HG03520 (cell line): ENCODE measurements around the gene RAPGEFL1.
"Not testable (repeated sequence)": the region's sequence is repeated elsewhere in the genome, so short reads cannot be mapped to it uniquely, and the experiment has no call there.

Source experiments
- ATAC-seq: cut with Tn5 transposase; IDR thresholded peaks from one replicate; pipeline ENCODE4 v1.9.1; 2021; ENCODE audit warnings: mild to moderate bottlenecking, moderate library complexity; ENCODE audit not compliant: unreplicated experiment

Gene RAPGEFL1

GRCh38 chr17:40173091-40173777 is 4.0 kb upstream of the RAPGEFL1 start:
- ATAC-seq: no peak

DNA sequence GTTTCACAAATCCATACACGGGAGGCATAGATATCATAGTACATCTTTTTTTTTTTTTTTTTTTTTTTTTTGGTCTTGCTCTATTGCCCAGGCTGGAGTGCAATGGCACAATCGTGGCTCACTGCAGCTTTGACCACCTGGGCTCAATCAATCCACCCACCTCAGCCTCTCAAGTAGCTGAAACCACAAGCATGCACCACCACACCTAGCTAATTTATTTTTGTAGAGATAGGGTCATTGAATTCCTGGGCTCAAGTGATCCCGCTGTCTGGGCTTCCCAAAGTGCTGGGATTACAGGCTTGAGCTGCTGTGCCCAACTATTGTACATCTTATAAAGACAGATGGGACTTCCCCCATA is 3.5 kb upstream of the RAPGEFL1 start:
- ATAC-seq: no peak

DNA sequence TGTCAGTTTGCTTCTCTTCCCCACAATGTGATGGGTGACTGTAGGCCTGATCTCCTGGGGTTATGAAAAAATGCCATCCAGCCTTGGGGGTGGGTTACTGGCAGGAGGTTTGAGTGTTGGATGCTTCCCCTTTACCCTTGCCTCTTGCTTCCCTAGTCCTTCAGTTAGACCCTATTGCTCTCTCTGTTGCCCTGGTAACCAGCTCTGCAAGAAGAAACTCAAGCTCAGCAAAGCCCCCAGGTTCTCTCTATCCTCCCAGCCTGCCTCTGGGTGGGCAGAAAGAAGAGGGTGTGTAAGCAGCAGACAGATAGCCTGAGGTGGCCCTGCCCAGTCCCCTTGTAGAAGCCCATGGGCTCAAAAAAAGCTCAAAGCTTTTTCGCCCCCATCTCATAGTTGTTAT is 2.8 kb upstream of the RAPGEFL1 start:
- no peak for ATAC-seq

DNA sequence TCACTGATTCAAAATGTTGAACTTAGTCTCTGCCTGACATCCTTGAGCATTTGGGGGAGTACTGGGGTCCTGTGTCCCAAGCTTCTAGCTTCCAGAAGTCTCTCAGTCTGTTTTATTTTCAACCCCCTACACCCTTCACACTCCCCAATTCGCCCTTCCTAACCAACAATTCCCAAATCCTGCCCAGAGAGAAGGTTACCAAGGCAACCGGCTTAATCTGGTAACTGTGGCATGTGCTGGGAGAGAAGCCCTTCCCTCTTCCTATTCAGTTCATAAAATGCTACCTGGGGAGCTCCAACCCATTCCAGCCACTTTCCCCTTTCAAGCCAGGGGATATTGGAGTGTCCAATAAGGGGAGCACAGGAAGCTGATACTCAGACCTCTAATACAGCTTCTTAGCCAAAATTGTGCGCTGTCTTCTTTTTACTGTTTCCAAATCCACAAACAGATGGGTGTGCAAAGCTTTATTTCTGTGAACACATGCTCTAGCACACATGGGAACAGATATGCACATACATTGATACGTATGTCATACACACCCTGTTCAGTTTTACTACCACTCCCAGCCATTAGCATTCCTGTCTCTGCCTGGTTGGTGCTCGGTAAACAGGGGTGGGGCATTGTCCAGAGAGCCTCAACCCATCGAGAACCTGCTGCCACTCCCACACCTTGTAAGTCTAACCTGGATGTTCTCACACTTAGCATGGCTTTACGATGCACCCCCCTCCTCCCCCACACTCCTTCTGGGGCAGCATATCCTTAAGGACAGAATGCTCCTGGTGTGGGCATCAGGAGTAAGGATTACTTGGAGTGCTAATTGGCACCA is 1.1 kb upstream of the RAPGEFL1 start:
- no peak for ATAC-seq

GRCh38 chr17:40176754-40177110 is 538 bp upstream of the RAPGEFL1 start:
- ATAC-seq: no peak

GRCh38 chr17:40178021-40178601 is 841 bp downstream of the RAPGEFL1 start:
- ATAC-seq: no peak

DNA sequence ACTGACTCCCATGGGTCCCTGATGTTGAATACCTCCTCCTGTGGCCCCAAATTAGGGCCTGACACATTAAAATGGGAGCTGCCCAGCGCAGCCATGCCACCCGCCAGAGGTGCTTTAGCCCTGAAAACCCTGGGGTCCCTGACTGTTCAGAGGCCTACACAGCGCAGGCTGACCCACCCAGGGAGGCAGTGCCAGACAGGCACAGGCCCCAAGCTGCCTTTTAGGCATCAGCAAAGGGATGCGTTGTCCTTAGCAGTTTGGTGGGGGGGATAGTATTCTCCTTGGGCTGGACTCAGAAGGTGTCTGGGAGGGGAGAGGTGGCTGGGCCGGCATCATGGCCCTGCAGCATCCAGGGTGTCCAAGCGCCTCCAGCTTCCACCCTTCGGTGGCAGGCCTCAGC is 1.4 kb downstream of the RAPGEFL1 start:
- no peak for ATAC-seq

- ATAC-seq: no peak
Measured at GRCh38 chr17:40179923-40180659, 2.8 kb downstream of the RAPGEFL1 start.

DNA sequence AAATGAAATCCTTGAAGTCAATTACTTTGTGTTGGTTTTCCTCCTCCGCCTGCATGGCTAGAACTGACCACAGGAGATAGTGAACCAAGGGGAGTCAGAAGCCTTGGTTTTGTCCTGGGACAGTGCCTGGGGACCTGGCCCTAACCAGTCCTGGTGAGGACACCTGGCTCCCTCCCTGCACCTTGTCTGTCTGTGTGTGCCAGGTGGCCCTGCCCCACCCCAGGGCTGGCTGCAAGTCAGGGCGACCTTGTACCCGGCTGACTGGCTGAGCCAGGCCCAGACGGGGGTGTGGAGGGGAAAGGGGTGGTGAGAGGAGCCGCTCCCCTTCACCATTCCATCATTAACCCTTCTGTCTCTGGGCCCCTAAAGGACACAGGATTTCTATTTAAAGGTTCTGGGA is 3.4 kb downstream of the RAPGEFL1 start:
- no peak for ATAC-seq

DNA sequence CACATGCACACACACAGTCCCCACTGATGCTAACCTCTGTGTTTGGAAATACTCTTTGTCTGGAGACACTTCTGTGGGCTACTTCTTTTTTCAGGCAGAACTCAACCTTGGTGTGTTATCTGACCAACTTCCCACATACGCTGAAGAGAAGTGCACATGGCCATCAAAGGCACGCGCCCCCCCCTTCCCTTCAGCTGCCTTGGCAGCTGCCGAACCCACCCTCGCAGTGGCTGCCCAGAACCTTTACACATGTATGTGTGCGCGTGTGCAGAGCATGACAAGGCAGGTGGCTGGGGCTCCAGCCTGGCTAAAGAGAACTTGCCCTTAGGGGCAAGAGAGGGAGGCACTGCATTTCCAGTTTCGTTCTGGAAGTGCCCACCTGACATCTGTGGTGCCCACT is 3.9 kb downstream of the RAPGEFL1 start:
- no peak for ATAC-seq

DNA sequence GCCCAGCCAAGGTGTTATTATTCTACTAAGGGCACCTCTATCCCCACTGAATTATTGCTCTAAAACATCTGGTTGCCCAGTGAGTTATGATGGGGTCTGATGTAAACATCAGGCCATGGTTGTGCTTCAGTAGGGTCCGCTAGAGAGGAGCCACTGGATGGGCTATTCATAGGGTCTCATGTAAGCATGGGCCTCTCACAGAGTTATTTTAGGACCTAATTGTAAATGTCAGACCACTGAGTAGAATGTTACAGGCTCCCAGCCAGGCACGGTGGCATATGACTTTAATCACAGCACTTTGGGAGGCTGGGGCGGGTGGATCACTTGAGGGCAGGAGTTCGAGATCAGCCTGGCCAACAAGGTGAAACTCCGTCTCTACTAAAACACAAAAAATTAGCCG is 5.3 kb downstream of the RAPGEFL1 start:
- no peak for ATAC-seq

DNA sequence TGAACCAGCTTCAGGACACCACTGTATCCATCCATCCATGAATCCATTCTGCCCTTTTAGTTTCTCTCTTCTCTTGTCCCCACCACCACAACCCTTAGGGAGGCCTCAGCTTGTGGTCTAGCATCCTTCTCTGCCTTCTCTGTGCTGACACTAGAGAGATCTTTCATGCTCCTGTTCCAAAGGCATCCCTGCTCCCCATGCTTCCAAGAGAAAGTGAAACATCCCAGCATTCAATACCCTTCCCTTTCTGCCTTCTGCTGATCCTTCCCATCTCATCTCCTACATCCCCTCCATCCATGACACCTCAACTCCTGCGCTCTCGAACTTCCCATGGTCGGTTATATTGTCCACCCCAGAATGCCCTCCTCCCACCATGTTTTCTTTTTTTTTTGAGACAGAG is 10.0 kb downstream of the RAPGEFL1 start:
- no peak for ATAC-seq

GRCh38 chr17:40188694-40189093 is 11.4 kb downstream of the RAPGEFL1 start:
- ATAC-seq: no peak

DNA sequence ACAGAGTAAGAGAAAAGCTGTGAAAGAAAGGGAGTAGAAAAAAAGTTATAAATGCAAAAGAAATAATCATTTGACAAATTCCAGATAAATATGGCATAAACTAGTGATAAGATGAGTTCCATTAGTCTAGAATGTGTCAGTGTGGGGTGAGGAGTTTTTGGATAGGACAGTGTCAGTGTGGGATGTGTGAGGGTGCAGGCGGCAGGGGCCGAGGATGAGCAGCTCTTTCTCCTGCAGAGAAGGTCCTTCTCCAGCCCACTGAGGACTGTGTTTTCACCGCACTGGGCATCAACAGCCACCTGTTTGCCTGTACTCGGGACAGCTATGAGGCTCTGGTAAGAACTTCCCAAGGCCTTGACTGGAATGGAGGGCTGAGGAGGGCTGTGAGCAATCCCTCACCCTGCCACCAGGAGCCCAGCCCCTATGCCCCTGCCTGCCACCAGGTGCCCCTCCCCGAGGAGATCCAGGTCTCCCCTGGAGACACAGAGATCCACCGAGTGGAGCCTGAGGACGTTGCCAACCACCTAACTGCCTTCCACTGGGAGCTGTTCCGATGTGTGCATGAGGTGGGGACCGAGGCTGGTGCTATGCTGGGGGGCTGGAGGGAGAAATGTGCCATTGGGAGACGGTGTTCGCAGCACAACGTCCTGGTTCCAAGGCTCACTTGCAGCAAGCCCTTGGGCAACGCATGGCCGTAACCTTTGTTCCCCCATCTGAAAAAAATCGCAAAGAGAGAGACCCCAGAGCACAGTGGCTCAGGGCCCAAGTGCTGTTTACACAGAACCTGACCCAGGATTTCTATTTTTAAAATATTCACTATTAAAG is 13.1 kb downstream of the RAPGEFL1 start:
- no peak for ATAC-seq

DNA sequence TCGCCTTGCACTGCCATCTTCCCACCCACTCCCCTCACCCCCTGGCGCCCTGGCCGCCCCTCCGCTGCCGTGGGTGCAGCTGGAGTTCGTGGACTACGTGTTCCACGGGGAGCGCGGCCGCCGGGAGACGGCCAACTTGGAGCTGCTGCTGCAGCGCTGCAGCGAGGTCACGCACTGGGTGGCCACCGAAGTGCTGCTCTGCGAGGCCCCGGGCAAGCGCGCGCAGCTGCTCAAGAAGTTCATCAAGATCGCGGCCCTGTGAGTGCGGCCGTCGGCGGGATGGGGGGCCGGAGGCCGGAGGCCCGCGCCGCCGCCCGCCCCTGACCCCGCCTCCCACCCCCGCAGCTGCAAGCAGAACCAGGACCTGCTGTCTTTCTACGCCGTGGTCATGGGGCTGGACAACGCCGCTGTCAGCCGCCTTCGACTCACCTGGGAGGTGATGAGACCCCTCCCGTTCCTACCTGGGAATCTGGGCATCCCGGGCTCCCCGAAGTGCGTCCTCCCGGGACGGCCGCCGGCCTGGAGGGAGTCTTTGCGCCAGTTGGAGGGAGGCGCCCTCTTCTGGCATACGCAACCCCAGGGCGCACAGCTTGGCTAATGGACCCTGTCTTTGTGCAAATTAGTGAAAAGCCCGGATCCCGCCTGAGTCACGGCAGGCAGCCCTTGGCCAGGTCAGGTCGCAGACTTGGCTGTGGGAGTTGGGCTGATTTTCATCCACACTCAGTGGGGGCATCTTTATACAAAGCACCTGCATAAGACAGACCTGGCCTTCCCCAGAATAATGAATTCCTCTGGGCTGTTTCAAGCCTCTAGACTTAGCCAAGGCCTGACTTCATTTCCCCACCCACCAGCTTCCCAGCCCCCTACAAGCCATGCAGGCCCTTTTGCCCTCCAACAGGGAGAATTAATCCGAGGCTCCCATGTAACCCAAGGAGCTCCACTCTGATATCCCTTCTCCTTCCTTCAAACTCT is 14.3 kb downstream of the RAPGEFL1 start:
- ATAC-seq: no peak

GRCh38 chr17:40192961-40193360 is 15.7 kb downstream of the RAPGEFL1 start:
- ATAC-seq: no peak

GRCh38 chr17:40194821-40195220 is 17.6 kb downstream of the RAPGEFL1 start:
- ATAC-seq: no peak

DNA sequence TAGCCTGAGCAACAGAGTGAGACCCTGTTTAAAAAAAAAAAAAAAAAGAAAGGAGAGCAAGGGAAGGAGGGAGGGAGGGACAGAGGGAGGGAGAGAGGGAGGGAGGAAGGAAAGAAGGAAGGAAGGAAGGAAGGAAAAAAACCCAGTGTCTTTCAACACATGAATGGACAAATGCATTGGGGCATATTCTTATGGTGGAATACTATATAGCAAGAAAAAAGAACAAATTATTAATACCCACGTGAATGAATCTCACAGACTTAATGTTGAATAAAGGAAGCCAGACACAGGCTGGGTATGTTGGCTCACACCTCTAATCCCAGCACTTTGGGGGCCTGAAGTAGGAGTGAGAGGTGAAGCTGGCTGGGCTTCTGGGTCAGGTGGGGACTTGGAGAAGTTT is 20.3 kb downstream of the RAPGEFL1 start:
- ATAC-seq: no peak

DNA sequence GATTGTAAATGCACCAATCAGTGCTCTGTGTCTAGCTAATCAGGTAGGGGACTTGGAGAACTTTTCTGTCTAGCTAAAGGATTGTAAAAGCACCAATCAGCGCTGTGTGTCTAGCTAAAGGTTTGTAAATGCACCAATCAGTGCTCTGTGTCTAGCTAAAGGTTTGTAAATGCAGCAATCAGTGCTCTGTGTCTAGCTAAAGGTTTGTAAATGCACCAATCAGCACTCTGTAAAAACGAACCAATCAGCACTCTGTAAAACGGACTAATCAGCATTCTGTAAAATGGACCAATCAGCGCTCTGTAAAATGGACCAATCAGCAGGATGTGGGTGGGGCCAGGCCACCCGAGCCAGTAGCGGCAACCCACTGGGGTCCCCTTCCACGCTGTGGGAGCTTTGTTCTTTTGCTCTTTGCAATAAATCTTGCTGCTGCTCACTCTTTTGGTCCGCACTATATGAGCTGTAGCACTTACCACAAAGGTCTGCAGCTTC is 20.7 kb downstream of the RAPGEFL1 start:
- ATAC-seq: not testable (repeated sequence)
